K562 (cell line): ENCODE results near the gene LY6G6F. TPM values are rescaled to one million over a fixed set of nuclear protein-coding genes. Genes with fewer than 3 reads are reported as not detected.

Experiments
- FOXK2 ChIP-seq, 2 experiments: fragments of 450-650 bp; IDR thresholded peaks in 1 of 2; conservative IDR thresholded peaks in 1 of 2; 2 replicates each; pipeline ENCODE4 v1.6.1; 2016; ENCODE audit warnings: low read depth in 2 of 2, mild to moderate bottlenecking in 1 of 2
- FOXM1 ChIP-seq, 2 experiments: fragments of 450-650 bp in 1 of 2; sonication (generic) in 1 of 2; formaldehyde crosslinking in 1 of 2; IDR thresholded peaks; 2 replicates each; pipeline versions ENCODE4 v1.6.1 to v1.9.0; 2017 to 2022; ENCODE audit warnings: low read depth in 2 of 2, mild to moderate bottlenecking in 2 of 2, missing genetic modification reagents in 1 of 2, moderate library complexity in 1 of 2
- HCFC1 ChIP-seq: IDR thresholded peaks from 2 replicates; pipeline ENCODE4 v1.6.1; 2012; ENCODE audit warnings: low read depth, low read length, improper control_type of control experiment
- HMG20B ChIP-seq: fragments of 250-450 bp; sonication (Bioruptor Pico); IDR thresholded peaks from 2 replicates; pipeline ENCODE4 v1.5.0; 2021; ENCODE audit warnings: mild to moderate bottlenecking
- JUN ChIP-seq, 2 experiments: sonication (generic) in 1 of 2; formaldehyde crosslinking in 1 of 2; IDR thresholded peaks; 2 replicates each; pipeline versions ENCODE4 v1.6.1 to v1.8.0; 2012 to 2022; ENCODE audit warnings: borderline replicate concordance in 2 of 2, mild to moderate bottlenecking in 2 of 2, improper control_type of control experiment in 1 of 2, low read depth in 1 of 2, low read length in 1 of 2, missing genetic modification reagents in 1 of 2
- POLR3A ChIP-seq: IDR thresholded peaks from 2 replicates; pipeline ENCODE4 v1.6.1; 2011; ENCODE audit warnings: borderline replicate concordance, mild to moderate bottlenecking, moderate library complexity; ENCODE audit not compliant: insufficient read length, insufficient read depth; ENCODE audit errors: extremely low read depth
- RBM25 ChIP-seq: fragments of 200-400 bp; formaldehyde crosslinking; IDR thresholded peaks from 2 replicates; pipeline ENCODE4 v1.6.1; 2018; ENCODE audit warnings: low read length, low read depth, moderate library complexity; ENCODE audit not compliant: severe bottlenecking
- RFX1 ChIP-seq: fragments of 450-650 bp; IDR thresholded peaks from 2 replicates; pipeline ENCODE4 v1.6.1; 2016; ENCODE audit warnings: mild to moderate bottlenecking, moderate library complexity
- SIN3B ChIP-seq: fragments of 450-650 bp; IDR thresholded peaks from 2 replicates; pipeline ENCODE4 v1.6.1; 2017; ENCODE audit warnings: low read depth, mild to moderate bottlenecking, moderate library complexity
- TCF7L2 ChIP-seq: fragments of 150-350 bp; IDR thresholded peaks from 2 replicates; pipeline ENCODE4 v1.6.1; 2016; ENCODE audit warnings: low read depth, mild to moderate bottlenecking, low read length, moderate library complexity
- U2AF1 ChIP-seq: fragments of 200-400 bp; formaldehyde crosslinking; optimal IDR thresholded peaks from 2 replicates; pipeline ENCODE3; 2017; ENCODE audit warnings: mild to moderate bottlenecking, low read depth, low read length, moderate library complexity
- ZFP30 ChIP-seq: fragments of 250-450 bp; sonication (Bioruptor Pico); IDR thresholded peaks from 2 replicates; pipeline ENCODE4 v1.8.0; 2022; ENCODE audit warnings: moderate library complexity, mild to moderate bottlenecking, inconsistent platforms, borderline replicate concordance
- ZNF197 ChIP-seq: fragments of 200-800 bp; sonication (Bioruptor generic); IDR thresholded peaks from 2 replicates; pipeline ENCODE4 v1.6.1; 2016; ENCODE audit warnings: low read depth, missing genetic modification characterization, missing compliant biosample characterization
- ZNF282 ChIP-seq: sonication (generic); formaldehyde crosslinking; IDR thresholded peaks from 2 replicates; pipeline ENCODE4 v1.8.1; 2023; ENCODE audit warnings: missing genetic modification reagents
- ZNF699 ChIP-seq: fragments of 250-450 bp; sonication (Bioruptor Pico); IDR thresholded peaks from 2 replicates; pipeline ENCODE4 v1.8.0; 2021; ENCODE audit warnings: mild to moderate bottlenecking, moderate library complexity; ENCODE audit not compliant: insufficient replicate concordance
- ZNF79 ChIP-seq: fragments of 250-450 bp; sonication (Bioruptor Pico); IDR thresholded peaks from 2 replicates; pipeline ENCODE4 v1.4.0; 2020; ENCODE audit warnings: low read depth, mild to moderate bottlenecking, moderate library complexity
- ZZZ3 ChIP-seq: fragments of 450-650 bp; IDR thresholded peaks from 2 replicates; pipeline ENCODE4 v1.6.1; 2016; ENCODE audit warnings: antibody characterized with exemption, mild to moderate bottlenecking, moderate library complexity
- polyA plus RNA-seq, 8 experiments: library from polyadenylated mRNA; depleted of rRNA in 4 of 8; stranded (reverse) in 5 of 8; unstranded in 3 of 8; fragments of >200 nt; fragmentation: Nextera tagmentation in 2 of 8; fragmentation: Illumina TruSeq in 1 of 8; extraction: Ambion mirVana in 2 of 8; extraction: Trizol in 1 of 8; gene quantifications; 2 replicates each; pipeline versions ENCODE4 v1.2.1 to v1.2.3, GENCODE V29; 2011 to 2014; ENCODE audit warnings: inconsistent platforms in 1 of 8, missing spikeins in 1 of 8
- total RNA-seq, 7 experiments: library from RNA; depleted of rRNA in 6 of 7; stranded (reverse); fragments of >200 nt in 6 of 7; fragmentation: Illumina TruSeq in 2 of 7; extraction: Trizol in 2 of 7; gene quantifications; 2 replicates each; pipeline versions ENCODE4 v1.2.1 to v1.2.3, GENCODE V29; 2011 to 2021; ENCODE audit warnings: low replicate concordance in 1 of 7
- TF ChIP-seq, protein P1 (sequence below): fragments of 250-450 bp; sonication (Bioruptor Pico); IDR thresholded peaks from 2 replicates; pipeline ENCODE4 v1.5.0; 2020; ENCODE audit warnings: mild to moderate bottlenecking, borderline replicate concordance
- TF ChIP-seq, protein P2 (sequence below): fragments of 250-450 bp; sonication (Bioruptor Pico); IDR thresholded peaks from 2 replicates; pipeline ENCODE4 v1.5.0; 2022; ENCODE audit warnings: mild to moderate bottlenecking
- TF ChIP-seq, protein P3 (sequence below): IDR thresholded peaks from 2 replicates; pipeline ENCODE4 v1.6.1; 2014; ENCODE audit warnings: antibody characterized with exemption

LY6G6F gene
- total and polyA plus RNA-seq, 9 of the 15 experiments (the other 6 are each of a cell fraction or from before 2014, with no cell fraction given), result 0.14 to 0.50 (median 0.28) TPM; not detected in 2

DNA sequence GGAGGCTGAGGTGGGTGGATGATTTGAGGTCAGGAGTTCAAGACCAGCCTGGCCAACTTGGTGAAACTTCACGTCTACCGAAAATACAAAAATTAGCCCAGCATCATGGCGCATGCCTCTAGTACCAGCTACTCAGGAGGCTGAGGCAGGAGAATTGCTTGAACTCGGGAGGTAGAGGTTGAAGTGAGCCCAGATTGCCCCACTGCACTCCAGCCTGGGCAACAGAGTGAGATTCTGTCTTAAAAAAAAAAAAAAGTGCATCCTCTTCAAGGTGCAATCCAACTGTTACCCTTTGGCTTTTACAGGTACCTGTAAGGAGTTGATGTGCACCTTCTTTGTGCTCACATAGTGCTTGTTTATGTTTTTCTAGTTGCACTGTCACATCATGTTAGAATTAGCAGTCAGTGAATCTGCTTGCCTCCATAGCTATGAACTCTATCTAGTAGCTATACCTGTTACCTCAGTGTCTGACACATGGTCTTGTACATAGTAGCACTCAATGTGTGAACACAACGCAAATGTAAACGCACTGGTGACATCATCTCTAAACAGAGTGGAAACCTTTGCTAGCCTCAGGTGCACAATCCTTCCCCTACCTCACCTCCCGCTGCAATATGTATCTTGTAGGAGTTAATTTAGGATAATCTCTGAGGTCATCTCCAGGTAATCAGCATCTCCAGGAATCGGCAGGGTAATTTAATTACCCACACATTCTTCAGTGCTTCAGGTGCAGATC is 42.8 kb downstream of the LY6G6F start (continued):
- TF ChIP-seq, protein P1, sequence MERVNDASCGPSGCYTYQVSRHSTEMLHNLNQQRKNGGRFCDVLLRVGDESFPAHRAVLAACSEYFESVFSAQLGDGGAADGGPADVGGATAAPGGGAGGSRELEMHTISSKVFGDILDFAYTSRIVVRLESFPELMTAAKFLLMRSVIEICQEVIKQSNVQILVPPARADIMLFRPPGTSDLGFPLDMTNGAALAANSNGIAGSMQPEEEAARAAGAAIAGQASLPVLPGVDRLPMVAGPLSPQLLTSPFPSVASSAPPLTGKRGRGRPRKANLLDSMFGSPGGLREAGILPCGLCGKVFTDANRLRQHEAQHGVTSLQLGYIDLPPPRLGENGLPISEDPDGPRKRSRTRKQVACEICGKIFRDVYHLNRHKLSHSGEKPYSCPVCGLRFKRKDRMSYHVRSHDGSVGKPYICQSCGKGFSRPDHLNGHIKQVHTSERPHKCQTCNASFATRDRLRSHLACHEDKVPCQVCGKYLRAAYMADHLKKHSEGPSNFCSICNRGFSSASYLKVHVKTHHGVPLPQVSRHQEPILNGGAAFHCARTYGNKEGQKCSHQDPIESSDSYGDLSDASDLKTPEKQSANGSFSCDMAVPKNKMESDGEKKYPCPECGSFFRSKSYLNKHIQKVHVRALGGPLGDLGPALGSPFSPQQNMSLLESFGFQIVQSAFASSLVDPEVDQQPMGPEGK (CRISPR knock-in tag), result no peak
- TF ChIP-seq RBM25 (no peak), RFX1 (no peak), POLR3A (no peak), SIN3B (no peak), HMG20B (CRISPR knock-in tag) (no peak), ZNF79 (CRISPR knock-in tag) (no peak), HCFC1 (no peak), FOXK2 (conservative IDR thresholded peaks at IDR 0.05 in 1 of 2, IDR thresholded peaks at IDR 0.05 in 1 of 2; ENCODE audit: low read depth in 2 of 2) (0 out of 4 replicates have a peak, but pooled peaks of 1 of the 2 experiments have one; percentile 29), ZNF282 (no peak), ZZZ3 (no peak), ZNF699 (no peak), ZNF197 (CRISPR knock-in tag) (no peak), U2AF1 (no peak), ZFP30 (CRISPR knock-in tag) (no peak), TCF7L2 (no peak), JUN (IDR thresholded peaks at IDR 0.05; ENCODE audit: borderline replicate concordance, low read depth, low read length) (no peak), JUN (CRISPR knock-in tag; IDR thresholded peaks at IDR 0.05; ENCODE audit: borderline replicate concordance) (no peak), FOXM1 (IDR thresholded peaks at IDR 0.05; ENCODE audit: low read depth) (no peak), FOXM1 (CRISPR knock-in tag; IDR thresholded peaks at IDR 0.05; ENCODE audit: low read depth) (no peak)
- TF ChIP-seq, protein P2, sequence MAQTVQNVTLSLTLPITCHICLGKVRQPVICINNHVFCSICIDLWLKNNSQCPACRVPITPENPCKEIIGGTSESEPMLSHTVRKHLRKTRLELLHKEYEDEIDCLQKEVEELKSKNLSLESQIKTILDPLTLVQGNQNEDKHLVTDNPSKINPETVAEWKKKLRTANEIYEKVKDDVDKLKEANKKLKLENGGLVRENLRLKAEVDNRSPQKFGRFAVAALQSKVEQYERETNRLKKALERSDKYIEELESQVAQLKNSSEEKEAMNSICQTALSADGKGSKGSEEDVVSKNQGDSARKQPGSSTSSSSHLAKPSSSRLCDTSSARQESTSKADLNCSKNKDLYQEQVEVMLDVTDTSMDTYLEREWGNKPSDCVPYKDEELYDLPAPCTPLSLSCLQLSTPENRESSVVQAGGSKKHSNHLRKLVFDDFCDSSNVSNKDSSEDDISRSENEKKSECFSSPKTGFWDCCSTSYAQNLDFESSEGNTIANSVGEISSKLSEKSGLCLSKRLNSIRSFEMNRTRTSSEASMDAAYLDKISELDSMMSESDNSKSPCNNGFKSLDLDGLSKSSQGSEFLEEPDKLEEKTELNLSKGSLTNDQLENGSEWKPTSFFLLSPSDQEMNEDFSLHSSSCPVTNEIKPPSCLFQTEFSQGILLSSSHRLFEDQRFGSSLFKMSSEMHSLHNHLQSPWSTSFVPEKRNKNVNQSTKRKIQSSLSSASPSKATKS, result no peak
- TF ChIP-seq, protein P3, sequence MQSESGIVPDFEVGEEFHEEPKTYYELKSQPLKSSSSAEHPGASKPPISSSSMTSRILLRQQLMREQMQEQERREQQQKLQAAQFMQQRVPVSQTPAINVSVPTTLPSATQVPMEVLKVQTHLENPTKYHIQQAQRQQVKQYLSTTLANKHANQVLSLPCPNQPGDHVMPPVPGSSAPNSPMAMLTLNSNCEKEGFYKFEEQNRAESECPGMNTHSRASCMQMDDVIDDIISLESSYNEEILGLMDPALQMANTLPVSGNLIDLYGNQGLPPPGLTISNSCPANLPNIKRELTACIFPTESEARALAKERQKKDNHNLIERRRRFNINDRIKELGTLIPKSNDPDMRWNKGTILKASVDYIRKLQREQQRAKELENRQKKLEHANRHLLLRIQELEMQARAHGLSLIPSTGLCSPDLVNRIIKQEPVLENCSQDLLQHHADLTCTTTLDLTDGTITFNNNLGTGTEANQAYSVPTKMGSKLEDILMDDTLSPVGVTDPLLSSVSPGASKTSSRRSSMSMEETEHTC, result no peak
